HG03135 (cell line): Measurements from ENCODE around the gene PTK7.
"Not testable (repeated sequence)": the region's sequence is repeated elsewhere in the genome, so short reads cannot be mapped to it uniquely, and the experiment has no call there.

Source experiments
- ATAC-seq: cut with Tn5 transposase; IDR thresholded peaks from one replicate; pipeline ENCODE4 v1.9.1; 2021; ENCODE audit warnings: mild to moderate bottlenecking, moderate library complexity; ENCODE audit not compliant: unreplicated experiment

Gene PTK7

GRCh38 chr6:43053545-43054205 is 22.4 kb upstream of the PTK7 start, which contains the start of gene CUL7:
TSS of gene CUL7 (minus strand) at chr6:43053851. CDS start at chr6:43052788, 1,063 bp downstream.
- peak; percentile 84 for ATAC-seq

GRCh38 chr6:43054206-43054943 is 21.7 kb upstream of the PTK7 start:
- no peak for ATAC-seq

- no peak for ATAC-seq
Observed at GRCh38 chr6:43055966-43056365, 20.1 kb upstream of the PTK7 start.

- ATAC-seq: no peak
Observed at GRCh38 chr6:43058531-43058930, 17.6 kb upstream of the PTK7 start.

GRCh38 chr6:43059168-43060033 is 16.7 kb upstream of the PTK7 start, which contains the start of the genes KLC4 and MRPL2:
TSS of gene KLC4 (plus strand) at chr6:43059631. CDS start at chr6:43061336, 1,705 bp downstream.
TSS of gene MRPL2 (minus strand) at chr6:43059434. CDS start at chr6:43059381, 53 bp downstream.
- ATAC-seq: peak; percentile 84

- ATAC-seq: no peak
Observed at GRCh38 chr6:43060034-43060754, 15.9 kb upstream of the PTK7 start.

- ATAC-seq: no peak
Observed at GRCh38 chr6:43060755-43061633, 15.1 kb upstream of the PTK7 start.

GRCh38 chr6:43061861-43062260 is 14.3 kb upstream of the PTK7 start:
- ATAC-seq: no peak

- no peak for ATAC-seq
Observed at GRCh38 chr6:43062818-43063217, 13.3 kb upstream of the PTK7 start.

GRCh38 chr6:43070028-43070632 is 6.0 kb upstream of the PTK7 start:
- no peak for ATAC-seq

- ATAC-seq: no peak
Observed at GRCh38 chr6:43074847-43075669, 1.1 kb upstream of the PTK7 start.

- ATAC-seq: no peak
Observed at GRCh38 chr6:43076464-43077332, 584 bp downstream of the PTK7 start.

- no peak for ATAC-seq
Observed at GRCh38 chr6:43077333-43077809, 1.3 kb downstream of the PTK7 start.

- ATAC-seq: no peak
Observed at GRCh38 chr6:43077981-43078511, 1.9 kb downstream of the PTK7 start.

- no peak for ATAC-seq
Observed at GRCh38 chr6:43078691-43079090, 2.6 kb downstream of the PTK7 start.

GRCh38 chr6:43081043-43081442 is 4.9 kb downstream of the PTK7 start:
- no peak for ATAC-seq

- not testable (repeated sequence) for ATAC-seq
Observed at GRCh38 chr6:43081922-43082321, 5.8 kb downstream of the PTK7 start.
